SK-N-SH (cell line): ENCODE results near the gene EPB41L4A. TPM values are rescaled to one million over a fixed set of nuclear protein-coding genes. Genes with fewer than 3 reads are reported as not detected.

ENCODE experiments used
- CTCF ChIA-PET: fragments of 300-600, 350-600 bp; formaldehyde crosslinking; extraction: SDS; loops from one replicate; lab custom pipeline; 2021; lab: Yijun Ruan, JAX
- POLR2A ChIA-PET: fragments of 350-600 bp; sonication (Branson Sonifier 250); formaldehyde crosslinking; extraction: SDS; loops from one replicate; lab custom pipeline; 2020; ENCODE audit warnings: antibody characterized with exemption, inconsistent platforms; lab: Yijun Ruan, JAX
- DNase-seq: peaks from one replicate; pipeline ENCODE4 v3.0.0; 2012
- H2AFZ ChIP-seq: fragments of 200-600 bp; sonication (generic); 2 replicates; pipeline ENCODE4 v1.8.1; 2016; ENCODE audit warnings: antibody characterized with exemption, mild to moderate bottlenecking, low read depth
- H3F3A ChIP-seq: fragments of 200-600 bp; sonication (generic); replicated peaks from 2 replicates; pipeline ENCODE3; 2016; ENCODE audit warnings: antibody characterized with exemption, mild to moderate bottlenecking; ENCODE audit not compliant: insufficient read depth
- H3K27ac ChIP-seq, 2 experiments: fragments of 200-500 bp in 1 of 2; fragments of 200-600 bp in 1 of 2; sonication (Bioruptor generic) in 1 of 2; sonication (generic), shearing (Covaris generic) in 1 of 2; 2 replicates each; pipeline versions ENCODE4 v1.5.1 to v1.6.1; 2014 to 2016; ENCODE audit warnings: low read depth in 2 of 2, inconsistent platforms in 1 of 2, low read length in 1 of 2, mild to moderate bottlenecking in 1 of 2, mixed read lengths in 1 of 2
- H3K27me3 ChIP-seq: fragments of 200-600 bp; sonication (generic), shearing (Covaris generic); 2 replicates; pipeline ENCODE4 v1.6.1; 2016; ENCODE audit warnings: mixed run types; ENCODE audit not compliant: insufficient read depth
- H3K36me3 ChIP-seq, 2 experiments: fragments of 200-500 bp in 1 of 2; fragments of 200-600 bp in 1 of 2; sonication (Bioruptor generic) in 1 of 2; sonication (generic) in 1 of 2; replicated peaks in 1 of 2; 2 replicates each; pipeline versions ENCODE3 to v1.5.1; 2014 to 2016; ENCODE audit warnings: low read length in 1 of 2, mild to moderate bottlenecking in 1 of 2; ENCODE audit not compliant: insufficient read depth in 2 of 2, control insufficient read depth in 1 of 2
- H3K4me1 ChIP-seq, 2 experiments: fragments of 200-500 bp in 1 of 2; fragments of 200-600 bp in 1 of 2; sonication (Bioruptor generic) in 1 of 2; sonication (generic), shearing (Covaris generic) in 1 of 2; 2 replicates each; pipeline versions ENCODE4 v1.5.1 to v1.6.1; 2014 to 2016; ENCODE audit warnings: low read depth in 1 of 2, low read length in 1 of 2, mixed run types in 1 of 2; ENCODE audit not compliant: insufficient read depth in 2 of 2, control insufficient read depth in 1 of 2
- H3K4me2 ChIP-seq: fragments of 200-600 bp; sonication (generic), shearing (Covaris generic); 2 replicates; pipeline ENCODE4 v1.6.1; 2017; ENCODE audit warnings: mixed run types
- H3K4me3 ChIP-seq, 2 experiments: fragments of 200-500 bp in 1 of 2; fragments of 200-600 bp in 1 of 2; sonication (Bioruptor generic) in 1 of 2; sonication (generic), shearing (Covaris generic) in 1 of 2; 2 replicates each; pipeline versions ENCODE4 v1.5.1 to v1.8.1; 2014 to 2016; ENCODE audit warnings: low read depth in 2 of 2, inconsistent platforms in 1 of 2, low read length in 1 of 2, mild to moderate bottlenecking in 1 of 2, mixed read lengths in 1 of 2, moderate library complexity in 1 of 2
- H3K79me2 ChIP-seq: fragments of 200-600 bp; sonication (generic); 2 replicates; pipeline ENCODE4 v1.8.1; 2017; ENCODE audit warnings: mild to moderate bottlenecking; ENCODE audit not compliant: insufficient read depth
- H3K9ac ChIP-seq: fragments of 200-600 bp; sonication (generic); 2 replicates; pipeline ENCODE4 v1.6.1; 2017; ENCODE audit warnings: mixed run types
- H3K9me2 ChIP-seq: fragments of 200-600 bp; sonication (generic); 2 replicates; pipeline ENCODE4 v1.6.1; 2017; ENCODE audit warnings: mixed run types
- H3K9me3 ChIP-seq: fragments of 200-600 bp; sonication (generic); 2 replicates; pipeline ENCODE4 v1.6.1; 2017; ENCODE audit warnings: mixed run types, mild to moderate bottlenecking, moderate library complexity
- H4K20me1 ChIP-seq: fragments of 200-600 bp; sonication (generic); 2 replicates; pipeline ENCODE4 v1.6.1; 2017; ENCODE audit warnings: mild to moderate bottlenecking, mixed run types; ENCODE audit not compliant: insufficient read depth
- CHD2 ChIP-seq: fragments of 150-350 bp; IDR thresholded peaks from 2 replicates; pipeline ENCODE4 v1.6.1; 2018; ENCODE audit warnings: low read length; ENCODE audit not compliant: partially characterized antibody
- EP300 ChIP-seq, 2 experiments: IDR thresholded peaks; 2 replicates each; pipeline versions ENCODE4 v1.4.0 to v1.6.1; 2012; ENCODE audit warnings: borderline replicate concordance in 1 of 2, low read depth in 1 of 2, low read length in 1 of 2
- EZH2phosphoT487 ChIP-seq: fragments of 200-600 bp; sonication (generic); IDR thresholded peaks from 2 replicates; pipeline ENCODE4 v1.6.1; 2017; ENCODE audit warnings: low read depth, mixed run types, mild to moderate bottlenecking, antibody characterized with exemption, moderate library complexity, borderline replicate concordance
- FOXJ3 ChIP-seq: sonication (generic); formaldehyde crosslinking; IDR thresholded peaks from 2 replicates; pipeline ENCODE4 v1.5.1; 2020; ENCODE audit warnings: mild to moderate bottlenecking, missing genetic modification reagents
- FOXM1 ChIP-seq: IDR thresholded peaks from 2 replicates; pipeline ENCODE4 v1.4.0; 2012; ENCODE audit warnings: low read depth, mild to moderate bottlenecking
- GABPA ChIP-seq: IDR thresholded peaks from 2 replicates; pipeline ENCODE4 v1.4.0; 2012; ENCODE audit warnings: low read depth, mild to moderate bottlenecking
- GATA2 ChIP-seq: sonication (generic); formaldehyde crosslinking; IDR thresholded peaks from 2 replicates; pipeline ENCODE4 v1.5.0; 2020; ENCODE audit warnings: mild to moderate bottlenecking, missing genetic modification reagents
- MXI1 ChIP-seq: IDR thresholded peaks from 2 replicates; pipeline ENCODE4 v1.6.1; 2012; ENCODE audit warnings: mild to moderate bottlenecking, low read depth, low read length, improper control_type of control experiment
- POLR2AphosphoS5 ChIP-seq: IDR thresholded peaks from 2 replicates; pipeline ENCODE4 v1.6.1; 2012; ENCODE audit warnings: low read depth, low read length
- TAF1 ChIP-seq: IDR thresholded peaks from 2 replicates; pipeline ENCODE4 v1.6.1; 2012; ENCODE audit warnings: low read depth, mild to moderate bottlenecking, low read length, moderate library complexity, borderline replicate concordance
- TEAD4 ChIP-seq: IDR thresholded peaks from 2 replicates; pipeline ENCODE4 v1.4.0; 2012; ENCODE audit warnings: mild to moderate bottlenecking, borderline replicate concordance; ENCODE audit not compliant: insufficient read depth
- WGBS: methylation state at CpG from one replicate; pipeline ENCODE4 v1.1.6; 2017; ENCODE audit warnings: low lambda C conversion rate; 5-methylcytosine and 5-hydroxymethylcytosine counted together
- polyA plus RNA-seq, 3 experiments: library from polyadenylated mRNA; depleted of rRNA; stranded (reverse); fragments of >200 nt; gene quantifications; 2 replicates each; pipeline ENCODE4 v1.2.3, GENCODE V29; 2012
- TF ChIP-seq, protein P1 (sequence below): fragments of 150-350 bp; IDR thresholded peaks from 2 replicates; pipeline ENCODE4 v1.6.1; 2017; ENCODE audit warnings: antibody characterized with exemption, low read length, low read depth, borderline replicate concordance
- TF ChIP-seq, protein P2 (sequence below): IDR thresholded peaks from 2 replicates; pipeline ENCODE4 v1.4.0; 2012; ENCODE audit warnings: low read depth, borderline replicate concordance
- TF ChIP-seq, protein P3 (sequence below): IDR thresholded peaks from 2 replicates; pipeline ENCODE4 v1.6.1; 2012; ENCODE audit warnings: mild to moderate bottlenecking, low read depth, low read length, moderate library complexity
- TF ChIP-seq, protein P4 (sequence below): fragments of 150-350 bp; IDR thresholded peaks from 2 replicates; pipeline ENCODE4 v1.6.1; 2016; ENCODE audit warnings: mild to moderate bottlenecking, low read depth, low read length
- TF ChIP-seq, protein P5 (sequence below): fragments of 200-600 bp; sonication (generic); IDR thresholded peaks from 2 replicates; pipeline ENCODE4 v1.6.1; 2017; ENCODE audit warnings: antibody characterized with exemption, mild to moderate bottlenecking, moderate library complexity

The EPB41L4A gene
- polyA plus RNA-seq, 1 of the 3 experiments (the other 2 are of a cell fraction): 0.07 TPM

DNA sequence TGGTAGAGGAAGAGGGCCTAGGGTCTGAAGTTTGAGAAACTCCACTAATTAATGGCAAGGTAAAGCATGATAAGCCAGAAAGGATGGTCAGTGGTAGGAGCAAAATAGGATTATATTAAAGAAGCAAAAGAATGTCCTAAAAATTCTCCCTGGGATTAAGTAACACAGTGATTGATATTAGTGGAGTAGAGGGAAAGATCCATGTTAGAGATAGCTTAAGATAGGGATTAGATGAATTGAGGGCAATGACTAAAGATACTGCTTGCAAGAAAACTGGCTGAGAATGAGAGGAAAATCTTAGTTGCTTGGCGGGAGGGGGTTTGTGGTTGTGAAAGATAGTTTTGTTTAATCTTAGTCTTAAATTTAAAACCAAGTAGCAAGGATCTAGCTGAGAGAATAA lies 255.6 kb downstream of the EPB41L4A start:
- POLR2A ChIA-PET: no interaction called here

DNA sequence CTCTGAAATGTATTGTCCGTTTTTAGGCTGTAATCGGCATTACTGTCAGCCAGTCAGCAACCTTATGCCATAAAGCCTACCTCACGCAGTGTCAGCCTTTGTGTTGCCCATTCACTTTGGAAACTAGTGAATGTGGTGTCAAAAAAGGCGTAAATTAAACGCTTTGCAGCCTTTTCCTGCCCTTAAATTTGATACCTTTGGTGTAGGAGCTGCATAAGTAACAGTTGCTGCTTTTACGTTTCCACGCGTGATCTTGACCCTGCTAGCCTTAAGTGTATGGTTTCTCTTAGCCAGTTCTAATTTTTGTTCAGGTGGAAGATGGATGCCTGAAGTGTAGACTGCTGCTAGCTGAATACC lies 257.7 kb downstream of the EPB41L4A start:
- H3K4me2 ChIP-seq: peak overlapping the region; percentile 80
- H3K27ac ChIP-seq: peak overlapping the region; percentile 66 to 81; a peak in 3 of 4 replicates
- H3K9me3 ChIP-seq: no peaks in the 10 kb centered on the region
- H2AFZ ChIP-seq: no peak overlapping the region; the same call in 1 of the 2 replicates
- ChIA-PET POLR2A (interaction anchor here (0.9 to 1.7 kb wide), 5 partner anchors 259 to 1069 kb away, joined by 3 to 10 read pairs (median 5); partner anchors contain the start of genes EPB41L4A and WDR36), CTCF (interaction anchor here (0.9 to 5.3 kb wide), 12 partner anchors 9 to 700 kb away, joined by 3 to 49 read pairs (median 5); partner anchors contain the start of genes EPB41L4A and NREP)
- H3K4me1 ChIP-seq: peaks cover 0 to 9% of the 10 kb centered on the region in 2 experiments; a peak in 3 of 4 replicates
- peaks cover 15% of the 10 kb centered on the region for H4K20me1 ChIP-seq
- H3K9me2 ChIP-seq: no peaks in the 10 kb centered on the region
- no peaks in the 10 kb centered on the region for H3K27me3 ChIP-seq
- peaks cover 9% of the 10 kb centered on the region for H3F3A ChIP-seq
- WGBS: under 1% methylated on average over 8 of the region's 8 CpGs
- peak overlapping the region; percentile 86 to 97 for H3K4me3 ChIP-seq
- peak overlapping the region; percentile 93 for H3K9ac ChIP-seq
- DNase-seq: no peak
- H3K36me3 ChIP-seq: peaks cover 37 to 47% of the 10 kb centered on the region in 2 experiments
- H3K79me2 ChIP-seq: peaks cover 27% of the 10 kb centered on the region
- TF ChIP-seq, protein P1, sequence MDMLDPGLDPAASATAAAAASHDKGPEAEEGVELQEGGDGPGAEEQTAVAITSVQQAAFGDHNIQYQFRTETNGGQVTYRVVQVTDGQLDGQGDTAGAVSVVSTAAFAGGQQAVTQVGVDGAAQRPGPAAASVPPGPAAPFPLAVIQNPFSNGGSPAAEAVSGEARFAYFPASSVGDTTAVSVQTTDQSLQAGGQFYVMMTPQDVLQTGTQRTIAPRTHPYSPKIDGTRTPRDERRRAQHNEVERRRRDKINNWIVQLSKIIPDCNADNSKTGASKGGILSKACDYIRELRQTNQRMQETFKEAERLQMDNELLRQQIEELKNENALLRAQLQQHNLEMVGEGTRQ: no peak
- TF ChIP-seq, protein P2, sequence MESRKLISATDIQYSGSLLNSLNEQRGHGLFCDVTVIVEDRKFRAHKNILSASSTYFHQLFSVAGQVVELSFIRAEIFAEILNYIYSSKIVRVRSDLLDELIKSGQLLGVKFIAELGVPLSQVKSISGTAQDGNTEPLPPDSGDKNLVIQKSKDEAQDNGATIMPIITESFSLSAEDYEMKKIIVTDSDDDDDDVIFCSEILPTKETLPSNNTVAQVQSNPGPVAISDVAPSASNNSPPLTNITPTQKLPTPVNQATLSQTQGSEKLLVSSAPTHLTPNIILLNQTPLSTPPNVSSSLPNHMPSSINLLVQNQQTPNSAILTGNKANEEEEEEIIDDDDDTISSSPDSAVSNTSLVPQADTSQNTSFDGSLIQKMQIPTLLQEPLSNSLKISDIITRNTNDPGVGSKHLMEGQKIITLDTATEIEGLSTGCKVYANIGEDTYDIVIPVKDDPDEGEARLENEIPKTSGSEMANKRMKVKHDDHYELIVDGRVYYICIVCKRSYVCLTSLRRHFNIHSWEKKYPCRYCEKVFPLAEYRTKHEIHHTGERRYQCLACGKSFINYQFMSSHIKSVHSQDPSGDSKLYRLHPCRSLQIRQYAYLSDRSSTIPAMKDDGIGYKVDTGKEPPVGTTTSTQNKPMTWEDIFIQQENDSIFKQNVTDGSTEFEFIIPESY: no peak
- TF ChIP-seq FOXJ3 (CRISPR knock-in tag): no peak
- no peak for TF ChIP-seq MXI1
- no peak for TF ChIP-seq EZH2phosphoT487
- no peak for TF ChIP-seq EP300 (IDR thresholded peaks at IDR 0.05; ENCODE audit: borderline replicate concordance in 1 of 2, low read depth in 1 of 2, low read length in 1 of 2)
- TF ChIP-seq POLR2AphosphoS5: no peak
- TF ChIP-seq, protein P3, sequence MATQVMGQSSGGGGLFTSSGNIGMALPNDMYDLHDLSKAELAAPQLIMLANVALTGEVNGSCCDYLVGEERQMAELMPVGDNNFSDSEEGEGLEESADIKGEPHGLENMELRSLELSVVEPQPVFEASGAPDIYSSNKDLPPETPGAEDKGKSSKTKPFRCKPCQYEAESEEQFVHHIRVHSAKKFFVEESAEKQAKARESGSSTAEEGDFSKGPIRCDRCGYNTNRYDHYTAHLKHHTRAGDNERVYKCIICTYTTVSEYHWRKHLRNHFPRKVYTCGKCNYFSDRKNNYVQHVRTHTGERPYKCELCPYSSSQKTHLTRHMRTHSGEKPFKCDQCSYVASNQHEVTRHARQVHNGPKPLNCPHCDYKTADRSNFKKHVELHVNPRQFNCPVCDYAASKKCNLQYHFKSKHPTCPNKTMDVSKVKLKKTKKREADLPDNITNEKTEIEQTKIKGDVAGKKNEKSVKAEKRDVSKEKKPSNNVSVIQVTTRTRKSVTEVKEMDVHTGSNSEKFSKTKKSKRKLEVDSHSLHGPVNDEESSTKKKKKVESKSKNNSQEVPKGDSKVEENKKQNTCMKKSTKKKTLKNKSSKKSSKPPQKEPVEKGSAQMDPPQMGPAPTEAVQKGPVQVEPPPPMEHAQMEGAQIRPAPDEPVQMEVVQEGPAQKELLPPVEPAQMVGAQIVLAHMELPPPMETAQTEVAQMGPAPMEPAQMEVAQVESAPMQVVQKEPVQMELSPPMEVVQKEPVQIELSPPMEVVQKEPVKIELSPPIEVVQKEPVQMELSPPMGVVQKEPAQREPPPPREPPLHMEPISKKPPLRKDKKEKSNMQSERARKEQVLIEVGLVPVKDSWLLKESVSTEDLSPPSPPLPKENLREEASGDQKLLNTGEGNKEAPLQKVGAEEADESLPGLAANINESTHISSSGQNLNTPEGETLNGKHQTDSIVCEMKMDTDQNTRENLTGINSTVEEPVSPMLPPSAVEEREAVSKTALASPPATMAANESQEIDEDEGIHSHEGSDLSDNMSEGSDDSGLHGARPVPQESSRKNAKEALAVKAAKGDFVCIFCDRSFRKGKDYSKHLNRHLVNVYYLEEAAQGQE: no peak
- TF ChIP-seq GABPA: no peak
- no peak for TF ChIP-seq TEAD4

More for the DNA sequence above, 255.6 kb downstream of the EPB41L4A start:
- H4K20me1 ChIP-seq: peaks cover 15% of the 10 kb centered on the region
- no peak overlapping the region for H3K4me3 ChIP-seq
- H3K4me2 ChIP-seq: no peak overlapping the region
- WGBS: 96% methylated on average over 1 of the region's 1 CpG
- peaks cover 43 to 59% of the 10 kb centered on the region in 2 experiments for H3K36me3 ChIP-seq
- CTCF ChIA-PET: interaction anchor here (1.0 to 5.3 kb wide), 2 partner anchors 12 to 23 kb away, joined by 3 to 49 read pairs; no protein-coding TSS in a partner anchor
- DNase-seq: no peak
- H3K79me2 ChIP-seq: peaks cover 27% of the 10 kb centered on the region
- no peaks in the 10 kb centered on the region for H3K9me2 ChIP-seq
- H2AFZ ChIP-seq: no peak overlapping the region
- no peak overlapping the region for H3K9ac ChIP-seq
- H3K9me3 ChIP-seq: no peaks in the 10 kb centered on the region
- peaks cover 9% of the 10 kb centered on the region for H3F3A ChIP-seq
- H3K27ac ChIP-seq: no peak overlapping the region
- H3K27me3 ChIP-seq: no peaks in the 10 kb centered on the region
- H3K4me1 ChIP-seq: peaks cover 0 to 9% of the 10 kb centered on the region in 2 experiments; a peak in 3 of 4 replicates
- TF ChIP-seq, protein P4, sequence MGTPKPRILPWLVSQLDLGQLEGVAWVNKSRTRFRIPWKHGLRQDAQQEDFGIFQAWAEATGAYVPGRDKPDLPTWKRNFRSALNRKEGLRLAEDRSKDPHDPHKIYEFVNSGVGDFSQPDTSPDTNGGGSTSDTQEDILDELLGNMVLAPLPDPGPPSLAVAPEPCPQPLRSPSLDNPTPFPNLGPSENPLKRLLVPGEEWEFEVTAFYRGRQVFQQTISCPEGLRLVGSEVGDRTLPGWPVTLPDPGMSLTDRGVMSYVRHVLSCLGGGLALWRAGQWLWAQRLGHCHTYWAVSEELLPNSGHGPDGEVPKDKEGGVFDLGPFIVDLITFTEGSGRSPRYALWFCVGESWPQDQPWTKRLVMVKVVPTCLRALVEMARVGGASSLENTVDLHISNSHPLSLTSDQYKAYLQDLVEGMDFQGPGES: no peak
- TF ChIP-seq, protein P5, sequence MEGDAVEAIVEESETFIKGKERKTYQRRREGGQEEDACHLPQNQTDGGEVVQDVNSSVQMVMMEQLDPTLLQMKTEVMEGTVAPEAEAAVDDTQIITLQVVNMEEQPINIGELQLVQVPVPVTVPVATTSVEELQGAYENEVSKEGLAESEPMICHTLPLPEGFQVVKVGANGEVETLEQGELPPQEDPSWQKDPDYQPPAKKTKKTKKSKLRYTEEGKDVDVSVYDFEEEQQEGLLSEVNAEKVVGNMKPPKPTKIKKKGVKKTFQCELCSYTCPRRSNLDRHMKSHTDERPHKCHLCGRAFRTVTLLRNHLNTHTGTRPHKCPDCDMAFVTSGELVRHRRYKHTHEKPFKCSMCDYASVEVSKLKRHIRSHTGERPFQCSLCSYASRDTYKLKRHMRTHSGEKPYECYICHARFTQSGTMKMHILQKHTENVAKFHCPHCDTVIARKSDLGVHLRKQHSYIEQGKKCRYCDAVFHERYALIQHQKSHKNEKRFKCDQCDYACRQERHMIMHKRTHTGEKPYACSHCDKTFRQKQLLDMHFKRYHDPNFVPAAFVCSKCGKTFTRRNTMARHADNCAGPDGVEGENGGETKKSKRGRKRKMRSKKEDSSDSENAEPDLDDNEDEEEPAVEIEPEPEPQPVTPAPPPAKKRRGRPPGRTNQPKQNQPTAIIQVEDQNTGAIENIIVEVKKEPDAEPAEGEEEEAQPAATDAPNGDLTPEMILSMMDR: no peak
- no peak for TF ChIP-seq FOXM1
- no peak for TF ChIP-seq TAF1
- no peak for TF ChIP-seq GATA2 (CRISPR knock-in tag)
- no peak for TF ChIP-seq CHD2
